ENCODE data around the gene FEM1A.
A peak's percentile ranks its signal among the peaks of the same experiment; 100 is the strongest.
"Not testable (repeated sequence)": the region's sequence is repeated elsewhere in the genome, so short reads cannot be mapped to it uniquely, and the experiment has no call there.

FEM1A gene

GRCh38 chr19:4774136-4774535 lies 17.4 kb upstream of the FEM1A start:
- DNase-seq: no peak

- DNase-seq: no peak
These were observed 15.8 kb upstream of the FEM1A start for GRCh38 chr19:4775627-4776152.

DNA sequence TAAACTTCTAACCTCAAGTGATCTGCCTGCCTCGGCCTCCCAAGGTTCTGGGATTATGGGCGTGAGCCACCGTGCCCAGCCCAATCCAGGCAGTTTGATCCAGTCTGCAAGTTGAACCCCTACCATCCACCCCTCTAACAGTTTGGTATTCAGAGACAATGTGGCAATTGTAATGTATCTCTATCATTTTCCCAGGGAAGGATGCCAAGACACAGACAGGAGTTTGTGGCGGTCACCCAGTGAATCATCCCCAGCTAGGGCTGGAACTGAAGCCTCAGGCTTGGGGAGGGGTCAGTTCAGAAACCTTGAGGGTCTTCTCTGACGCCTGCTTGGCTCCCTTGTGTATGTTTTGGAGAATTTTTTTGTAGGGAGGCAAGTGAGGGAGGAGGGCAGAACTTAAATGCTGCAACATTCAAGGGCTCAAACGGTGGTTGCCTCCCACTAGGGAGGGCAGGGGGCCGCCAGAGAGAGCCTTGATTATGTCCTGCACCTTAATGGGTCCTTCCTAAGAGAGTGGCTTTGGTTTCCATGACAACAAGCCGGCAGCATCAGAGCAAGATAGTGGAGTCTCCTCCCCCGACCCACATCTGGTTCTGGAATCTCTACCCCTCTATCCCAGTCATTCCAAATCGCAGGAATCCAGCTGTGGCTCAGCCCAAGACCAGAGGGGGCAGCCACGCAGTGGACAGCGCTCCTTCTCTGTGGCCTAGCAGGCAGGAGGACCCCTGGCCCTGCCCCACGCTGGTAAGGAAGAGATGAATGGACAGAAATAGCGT lies 14.9 kb upstream of the FEM1A start:
- DNase-seq: no peak

DNA sequence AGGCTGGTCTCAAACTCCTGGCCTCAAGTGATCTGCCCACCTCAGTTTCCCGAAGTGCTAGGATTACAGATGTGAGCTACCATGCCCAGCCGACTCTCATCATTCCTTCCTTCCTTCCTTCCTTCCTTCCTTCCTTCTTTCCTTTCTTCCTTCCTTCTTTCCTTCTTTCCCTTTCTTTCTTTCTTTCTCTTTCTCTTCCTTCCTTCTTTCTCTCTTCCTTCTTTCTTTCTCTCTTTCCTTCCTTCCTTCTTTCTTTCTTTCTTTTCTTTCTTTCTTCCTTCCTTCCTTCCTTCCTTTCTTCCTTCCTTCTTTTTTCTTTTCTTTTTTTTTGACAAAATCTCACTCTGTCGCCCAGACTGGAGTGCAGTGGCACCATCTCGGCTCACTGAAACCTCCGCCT lies 13.4 kb upstream of the FEM1A start:
- not testable (repeated sequence) for DNase-seq

DNA sequence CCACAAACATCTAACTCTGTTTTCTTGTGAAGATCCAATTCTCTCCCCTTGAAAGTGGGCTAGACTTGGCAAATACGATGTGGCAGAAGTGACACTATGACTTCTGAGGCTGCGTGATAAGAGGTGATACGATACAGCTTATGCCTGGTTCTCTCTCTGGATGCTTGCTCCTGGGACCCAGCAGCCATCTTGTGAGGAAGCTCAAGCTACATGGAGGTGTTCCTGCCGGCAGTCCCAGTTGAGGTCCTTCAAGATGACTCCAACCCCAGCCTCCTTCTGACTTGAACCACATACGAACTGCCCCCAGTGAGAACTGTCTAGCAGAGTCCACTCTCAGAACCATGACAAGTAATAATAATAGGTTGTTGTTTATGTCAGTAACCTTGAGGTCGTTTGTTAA lies 10.7 kb upstream of the FEM1A start:
- DNase-seq: no peak

- DNase-seq: no peak
These were observed 9.7 kb upstream of the FEM1A start for GRCh38 chr19:4781801-4782200.

- not testable (repeated sequence) for DNase-seq
These were observed 5.0 kb upstream of the FEM1A start for GRCh38 chr19:4786412-4787016.

GRCh38 chr19:4792019-4792865 lies 708 bp downstream of the FEM1A start:
- not testable (repeated sequence) for DNase-seq

DNA sequence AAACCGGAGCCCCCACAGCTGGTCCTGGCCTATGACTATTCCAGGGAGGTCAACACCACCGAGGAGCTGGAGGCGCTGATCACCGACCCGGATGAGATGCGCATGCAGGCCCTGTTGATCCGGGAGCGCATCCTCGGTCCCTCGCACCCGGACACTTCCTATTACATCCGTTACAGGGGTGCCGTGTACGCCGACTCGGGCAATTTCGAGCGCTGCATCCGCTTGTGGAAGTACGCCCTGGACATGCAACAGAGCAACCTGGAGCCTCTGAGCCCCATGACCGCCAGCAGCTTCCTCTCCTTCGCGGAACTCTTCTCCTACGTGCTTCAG lies 1.3 kb downstream of the FEM1A start:
- not testable (repeated sequence) for DNase-seq

DNA sequence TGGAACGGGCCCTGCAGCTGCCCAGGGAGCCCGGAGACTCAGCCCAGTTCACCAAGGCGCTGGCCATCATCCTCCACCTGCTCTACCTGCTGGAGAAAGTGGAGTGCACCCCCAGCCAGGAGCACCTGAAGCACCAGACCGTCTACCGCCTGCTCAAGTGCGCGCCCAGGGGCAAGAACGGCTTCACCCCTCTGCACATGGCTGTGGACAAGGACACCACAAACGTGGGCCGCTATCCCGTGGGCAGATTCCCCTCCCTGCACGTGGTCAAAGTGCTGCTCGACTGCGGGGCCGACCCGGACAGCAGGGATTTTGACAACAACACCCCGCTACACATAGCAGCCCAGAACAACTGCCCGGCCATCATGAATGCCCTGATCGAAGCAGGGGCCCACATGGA lies 1.7 kb downstream of the FEM1A start:
- not testable (repeated sequence) for DNase-seq

DNA sequence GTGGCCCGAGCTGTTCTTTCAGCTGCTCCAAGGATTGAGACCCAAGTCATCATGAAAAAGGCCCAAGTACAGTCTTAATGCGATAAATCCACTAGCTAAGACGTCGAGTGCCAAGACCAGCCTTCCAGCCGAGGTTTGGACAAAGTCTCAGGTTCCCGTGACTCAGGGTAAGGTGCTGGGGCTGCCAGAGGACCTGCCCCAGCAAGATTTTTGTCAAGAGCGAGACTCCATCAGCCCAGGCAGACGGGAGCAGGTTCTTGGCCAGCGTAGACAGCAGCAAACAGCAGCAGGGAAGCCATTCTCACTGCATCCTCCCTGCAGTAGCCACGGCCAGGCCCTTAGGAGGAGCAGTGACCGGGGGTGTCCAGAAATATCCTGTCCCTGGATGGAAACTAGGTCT lies 3.4 kb downstream of the FEM1A start:
- DNase-seq: no peak

- no peak for DNase-seq
These were observed 3.9 kb downstream of the FEM1A start for GRCh38 chr19:4795400-4795799.

DNA sequence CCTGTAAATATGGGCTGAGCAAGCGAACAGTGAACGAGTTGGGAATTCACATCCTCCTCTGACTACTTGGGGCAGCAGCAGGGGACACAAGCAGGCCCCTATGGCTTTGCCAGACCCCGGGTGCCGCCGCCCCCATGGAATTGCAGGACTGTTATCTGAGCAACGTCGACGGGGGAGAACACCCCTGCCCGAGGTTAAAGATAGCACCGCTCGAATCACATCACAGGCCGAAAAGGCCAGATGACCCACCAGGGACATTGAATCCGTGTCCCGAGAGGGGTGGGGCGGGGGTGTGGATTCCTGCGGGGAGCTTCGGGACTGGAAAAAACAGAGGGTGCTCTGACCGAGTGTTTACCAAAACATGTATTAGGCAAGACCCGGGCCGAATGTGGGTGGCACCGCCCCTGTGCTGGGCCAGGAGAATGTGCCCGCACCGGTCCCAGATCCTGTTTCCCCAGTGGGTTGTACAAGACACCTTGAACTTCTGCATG lies 9.1 kb downstream of the FEM1A start:
- DNase-seq: no peak

GRCh38 chr19:4801085-4801619 lies 9.6 kb downstream of the FEM1A start:
- DNase-seq: no peak

DNA sequence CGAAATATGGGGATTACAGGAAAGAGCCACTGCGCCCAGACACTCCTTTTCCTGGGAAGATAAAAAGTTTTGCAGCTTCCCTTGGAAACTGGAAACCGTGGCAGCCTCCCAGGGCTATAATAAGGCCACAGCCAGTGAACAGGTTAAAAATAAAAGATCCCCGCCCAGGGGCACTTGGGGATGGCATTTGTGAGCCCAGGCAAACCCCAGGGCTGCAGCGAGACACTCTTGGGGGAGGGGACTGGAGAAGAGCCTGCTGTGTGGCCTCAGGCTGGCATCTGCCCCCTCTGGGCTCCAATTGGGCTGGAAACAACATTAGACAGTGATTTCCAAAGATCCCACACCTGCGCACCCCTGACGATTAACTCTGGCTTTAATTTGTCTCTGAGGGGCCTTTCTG lies 11.2 kb downstream of the FEM1A start:
- no peak for DNase-seq

- DNase-seq: peak; percentile 9 to 54
These were observed 12.5 kb downstream of the FEM1A start for GRCh38 chr19:4803736-4804695.

- DNase-seq: not testable (repeated sequence)
These were observed 13.6 kb downstream of the FEM1A start for GRCh38 chr19:4805140-4805539.

DNA sequence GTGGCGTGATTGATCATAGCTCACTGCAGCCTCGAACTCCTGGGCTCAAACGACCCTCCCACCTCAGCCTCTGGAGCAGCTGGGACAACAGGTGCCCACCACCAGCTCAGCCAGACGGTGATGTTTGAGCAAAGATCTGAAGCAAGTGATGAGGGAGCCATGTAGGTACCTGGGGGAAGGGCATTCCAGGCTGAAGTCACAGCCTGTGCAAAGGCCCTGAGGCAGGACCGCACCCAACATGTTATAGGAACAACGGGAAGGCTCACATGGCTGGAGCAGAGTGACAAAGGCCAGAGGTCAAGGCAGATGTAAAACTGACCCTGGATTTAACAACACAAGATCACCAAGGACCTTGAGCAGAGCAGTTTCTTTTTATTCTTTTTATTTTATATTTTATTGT lies 14.8 kb downstream of the FEM1A start:
- DNase-seq: no peak

DNA sequence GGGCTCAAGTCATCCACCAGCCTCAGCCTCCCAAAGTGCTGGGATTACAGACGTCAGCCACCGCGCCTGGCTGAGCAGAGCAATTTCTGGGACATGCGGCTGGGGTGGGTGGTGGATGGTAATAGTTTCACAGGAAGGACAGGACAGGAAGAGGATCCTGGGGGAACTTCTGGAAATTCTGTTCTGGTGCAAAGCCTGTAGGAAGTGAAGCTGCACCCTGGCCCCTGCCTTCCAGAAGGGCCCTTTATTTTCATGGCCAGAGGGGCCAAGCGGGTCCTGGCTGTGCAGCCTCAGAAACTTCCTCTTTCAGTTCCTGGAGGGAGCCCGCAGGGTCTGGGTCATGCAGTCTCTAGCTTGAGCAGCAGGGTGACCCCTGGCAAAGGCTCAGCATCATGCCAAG lies 15.7 kb downstream of the FEM1A start:
- DNase-seq: no peak

GRCh38 chr19:4811328-4812131 lies 20.0 kb downstream of the FEM1A start:
- peak in 1 of 2 experiments; percentile 33 for DNase-seq
